B cell (primary cell): ENCODE measurements around the gene EIF2D. TPM values are rescaled to one million over a fixed set of nuclear protein-coding genes. Genes with fewer than 3 reads are reported as not detected.

Source experiments
- ATAC-seq: fragments of 200-7000 bp; cut with Tn5 transposase; one replicate; pipeline ENCODE4 v1.10.0; 2021; ENCODE audit warnings: low read depth, mild to moderate bottlenecking, moderate number of reproducible peaks, moderate library complexity
- CTCF ChIA-PET: fragments of 350-600 bp; sonication (Branson Sonifier 250); formaldehyde crosslinking; loops from one replicate; lab custom pipeline; 2021; ENCODE audit warnings: antibody characterized with exemption, inconsistent platforms; lab: Charles Lee
- POLR2A ChIA-PET: fragments of 350-600 bp; sonication (Branson Sonifier 250); formaldehyde crosslinking; loops from one replicate; lab custom pipeline; 2021; ENCODE audit warnings: antibody characterized with exemption; lab: Charles Lee
- DNase-seq: peaks from one replicate; pipeline ENCODE4 v3.0.0; 2013
- H2AFZ ChIP-seq: 2 replicates; pipeline ENCODE4 v1.6.1; 2012; ENCODE audit warnings: mild to moderate bottlenecking, low read depth, low read length; ENCODE audit not compliant: insufficient read depth, poor library complexity, severe bottlenecking
- H3K27ac ChIP-seq, 2 donors: 1 replicate in 1 of 2; 2 replicates in 1 of 2; pipeline ENCODE4 v1.5.1; 2012 to 2013; ENCODE audit warnings: low read length in 2 of 2, mild to moderate bottlenecking in 2 of 2, moderate library complexity in 1 of 2
- H3K27me3 ChIP-seq, 4 experiments: fragments of 200-600 bp in 1 of 4; sonication (generic) in 1 of 4; replicated peaks in 1 of 4; 1 replicate in 2 of 4; 2 replicates in 2 of 4; pipeline versions ENCODE4 v1.6.1 to v1.7.0; 2013 to 2016; ENCODE audit warnings: low read length in 3 of 4, mild to moderate bottlenecking in 2 of 4, mixed read lengths in 1 of 4, moderate library complexity in 1 of 4; ENCODE audit not compliant: insufficient read depth in 4 of 4, control insufficient read depth in 3 of 4; ENCODE audit errors: control extremely low read depth in 1 of 4
- H3K36me3 ChIP-seq, 2 experiments: replicated peaks in 1 of 2; 1 replicate in 1 of 2; 2 replicates in 1 of 2; pipeline versions ENCODE4 v1.6.1 to v1.7.1; 2013; ENCODE audit warnings: low read length in 1 of 2; ENCODE audit not compliant: insufficient read depth in 2 of 2, control insufficient read depth in 1 of 2; ENCODE audit errors: control extremely low read depth in 1 of 2, extremely low read depth in 1 of 2
- H3K4me1 ChIP-seq, 2 donors: fragments of 200-600 bp in 1 of 2; sonication (generic) in 1 of 2; 1 replicate in 1 of 2; 2 replicates in 1 of 2; pipeline versions ENCODE4 v1.5.1 to v1.6.1; 2013 to 2017; ENCODE audit warnings: low read length in 2 of 2; ENCODE audit not compliant: control insufficient read depth in 2 of 2, insufficient read depth in 2 of 2
- H3K4me2 ChIP-seq: replicated peaks from 2 replicates; pipeline ENCODE3; 2012; ENCODE audit warnings: mild to moderate bottlenecking, low read depth, low read length; ENCODE audit not compliant: poor library complexity, severe bottlenecking
- H3K4me3 ChIP-seq, 5 experiments: fragments of 200-600 bp in 1 of 5; sonication (generic) in 1 of 5; 1 replicate in 3 of 5; 2 replicates in 2 of 5; pipeline versions ENCODE4 v1.5.1 to v1.7.0; 2011 to 2016; ENCODE audit warnings: low read length in 4 of 5, mild to moderate bottlenecking in 4 of 5, low read depth in 2 of 5, control low read depth in 1 of 5, moderate library complexity in 1 of 5; ENCODE audit not compliant: insufficient read depth in 1 of 5; ENCODE audit errors: control extremely low read depth in 1 of 5, extremely low read depth in 1 of 5
- H3K79me2 ChIP-seq: fragments of 200-600 bp; sonication (generic); one replicate; pipeline ENCODE4 v1.6.0; 2016; ENCODE audit warnings: low read length; ENCODE audit not compliant: control insufficient read depth, insufficient read depth
- H3K9ac ChIP-seq: fragments of 200-600 bp; sonication (generic); 2 replicates; pipeline ENCODE4 v1.6.1; 2017; ENCODE audit warnings: mild to moderate bottlenecking, low read length, moderate library complexity
- H3K9me3 ChIP-seq, 3 donors: one replicate each; pipeline versions ENCODE4 v1.6.1 to v1.7.1; 2013; ENCODE audit warnings: low read length in 2 of 3; ENCODE audit not compliant: control insufficient read depth in 2 of 3, insufficient read depth in 1 of 3; ENCODE audit errors: control extremely low read depth in 1 of 3
- H4K20me1 ChIP-seq: 2 replicates; pipeline ENCODE4 v1.6.0; 2012; ENCODE audit warnings: mild to moderate bottlenecking, low read length; ENCODE audit not compliant: insufficient read depth, control insufficient read depth, poor library complexity, severe bottlenecking
- H3K27ac Mint-ChIP-seq: one replicate; pipeline ENCODE4 v1.8.0; 2021; ENCODE audit warnings: mixed read lengths
- H3K27me3 Mint-ChIP-seq: one replicate; pipeline ENCODE4 v1.8.0; 2021; ENCODE audit warnings: mixed read lengths
- H3K4me1 Mint-ChIP-seq: one replicate; pipeline ENCODE4 v1.8.0; 2021; ENCODE audit warnings: mixed read lengths
- H3K4me3 Mint-ChIP-seq: one replicate; pipeline ENCODE4 v1.8.0; 2021; ENCODE audit warnings: mixed read lengths
- H3K9me3 Mint-ChIP-seq: one replicate; pipeline ENCODE4 v1.8.0; 2022; ENCODE audit warnings: mixed read lengths; ENCODE audit not compliant: insufficient read depth
- CTCF ChIP-seq: fragments of 200-600 bp; IDR thresholded peaks from one replicate; pipeline ENCODE4 v1.8.0; 2022; ENCODE audit warnings: antibody characterized with exemption, mild to moderate bottlenecking
- EZH2 ChIP-seq: IDR thresholded peaks from 2 replicates; pipeline ENCODE4 v1.6.1; 2012; ENCODE audit warnings: borderline replicate concordance, low read depth, mild to moderate bottlenecking, moderate library complexity, low read length; ENCODE audit not compliant: insufficient read depth, poor library complexity, severe bottlenecking
- WGBS: methylation state at CpG from one replicate; pipeline ENCODE4 v1.1.5; 2013; ENCODE audit warnings: missing lambda C conversion rate; ENCODE audit not compliant: insufficient coverage; 5-methylcytosine and 5-hydroxymethylcytosine counted together
- intact Hi-C: fragments of 100-400 bp; cut with micrococcal nuclease; formaldehyde crosslinking; loops from one replicate; pipeline ENCODE4 v1.10.0; 2022
- polyA plus RNA-seq: library from polyadenylated mRNA; depleted of rRNA; stranded (reverse); fragments of >200 nt; gene quantifications from 2 replicates; pipeline ENCODE4 v1.2.3, GENCODE V29; 2012
- total RNA-seq, 2 donors: library from RNA; stranded (reverse); fragments of 120-200 nt in 1 of 2; gene quantifications; 1 replicate in 1 of 2; 2 replicates in 1 of 2; pipeline versions ENCODE4 v1.2.3 to v1.2.4, GENCODE V29; 2013 to 2022

The EIF2D gene
- total and polyA plus RNA-seq, 2 donors (not counting 1 experiment from before 2014, with no cell fraction given): 62.2 to 64.9 TPM

GRCh38 chr1:206550446-206550845 lies 61.8 kb downstream of the EIF2D start:
- TF ChIP-seq EZH2 (no peak), CTCF (no peak)
- no peaks in the 10 kb centered on the region for H3K36me3 ChIP-seq
- Mint-ChIP-seq H3K27ac (no peak overlapping the region), H3K4me3 (no peak overlapping the region), H3K27me3 (no peaks in the 10 kb centered on the region), H3K9me3 (no peaks in the 10 kb centered on the region), H3K4me1 (peaks cover 20% of the 10 kb centered on the region)
- no peak overlapping the region for H2AFZ ChIP-seq
- intact Hi-C loops: loop anchor here (10.0 kb wide), 1 partner anchor 774 kb away; the partner anchor contains the start of gene CD55
- H3K79me2 ChIP-seq: peaks cover 1% of the 10 kb centered on the region
- no CpG with 5 or more reads among the region's 2 CpGs for WGBS
- no peak overlapping the region for H3K4me3 ChIP-seq
- no peak overlapping the region for H3K9ac ChIP-seq
- no peaks in the 10 kb centered on the region for H4K20me1 ChIP-seq
- H3K4me2 ChIP-seq: no peak overlapping the region
- H3K27me3 ChIP-seq: no peaks in the 10 kb centered on the region
- H3K9me3 ChIP-seq: no peaks in the 10 kb centered on the region
- no peak for DNase-seq
- H3K27ac ChIP-seq: no peak overlapping the region
- peaks cover 9 to 16% of the 10 kb centered on the region in 2 donors for H3K4me1 ChIP-seq
- no peak for ATAC-seq
- ChIA-PET POLR2A (interaction anchor here (1.8 kb wide), 1 partner anchor 30 kb away, joined by 4 read pairs; no protein-coding TSS in a partner anchor), CTCF (interaction anchor here (0.9 to 29.7 kb wide), 3 partner anchors 32 to 455 kb away, joined by 3 to 1018 read pairs (median 4); no protein-coding TSS in a partner anchor)

- Mint-ChIP-seq H3K9me3 (no peaks in the 10 kb centered on the region), H3K4me3 (no peak overlapping the region), H3K4me1 (peaks cover 9% of the 10 kb centered on the region), H3K27me3 (no peaks in the 10 kb centered on the region), H3K27ac (no peak overlapping the region)
- no peak overlapping the region for H2AFZ ChIP-seq
- peaks cover 7% of the 10 kb centered on the region for H3K79me2 ChIP-seq
- H3K36me3 ChIP-seq: no peaks in the 10 kb centered on the region
- POLR2A ChIA-PET: interaction anchor here (0.7 to 1.2 kb wide), 2 partner anchors 34 to 372 kb away, joined by 3 to 4 read pairs; no protein-coding TSS in a partner anchor
- H3K27ac ChIP-seq: no peak overlapping the region
- no peak overlapping the region for H3K4me3 ChIP-seq
- ATAC-seq: no peak
- WGBS: 84% methylated on average over 7 of the region's 7 CpGs
- no peak for TF ChIP-seq CTCF
- TF ChIP-seq EZH2: no peak
- no peak for DNase-seq
- H4K20me1 ChIP-seq: no peaks in the 10 kb centered on the region
- H3K9ac ChIP-seq: no peak overlapping the region
- H3K4me2 ChIP-seq: no peak overlapping the region
- peaks cover under 1 to 8% of the 10 kb centered on the region in 2 donors for H3K4me1 ChIP-seq
- CTCF ChIA-PET: interaction anchor here (0.6 to 29.7 kb wide), 10 partner anchors 11 to 181 kb away, joined by 3 to 1018 read pairs (median 30); partner anchors contain the start of gene EIF2D
- intact Hi-C loops: no loop called here
- no peaks in the 10 kb centered on the region for H3K27me3 ChIP-seq
- H3K9me3 ChIP-seq: no peaks in the 10 kb centered on the region
Observed at GRCh38 chr1:206547104-206547503, 65.2 kb downstream of the EIF2D start.
